HFF-Myc (cell line): ENCODE data around the gene TMC1.

Experiments used
- DNase-seq: peaks from one replicate; pipeline ENCODE4 v3.0.0-alpha.2; 2011; ENCODE audit warnings: low read depth; ENCODE audit errors: extremely low read depth
- H3K4me3 ChIP-seq: replicated peaks from 2 replicates; pipeline ENCODE4 v1.5.1; 2011; ENCODE audit warnings: low read depth, mild to moderate bottlenecking, control low read depth, low read length
- CTCF ChIP-seq: IDR thresholded peaks from 2 replicates; pipeline ENCODE4 v1.5.1; 2012; ENCODE audit warnings: mild to moderate bottlenecking, low read depth, low read length, control low read depth; ENCODE audit errors: missing control alignments

Gene TMC1

GRCh38 chr9:72691671-72692070 lies 170.3 kb downstream of the TMC1 start:
- no peak for TF ChIP-seq CTCF
- no peak overlapping the region for H3K4me3 ChIP-seq
- no peak for DNase-seq

DNA sequence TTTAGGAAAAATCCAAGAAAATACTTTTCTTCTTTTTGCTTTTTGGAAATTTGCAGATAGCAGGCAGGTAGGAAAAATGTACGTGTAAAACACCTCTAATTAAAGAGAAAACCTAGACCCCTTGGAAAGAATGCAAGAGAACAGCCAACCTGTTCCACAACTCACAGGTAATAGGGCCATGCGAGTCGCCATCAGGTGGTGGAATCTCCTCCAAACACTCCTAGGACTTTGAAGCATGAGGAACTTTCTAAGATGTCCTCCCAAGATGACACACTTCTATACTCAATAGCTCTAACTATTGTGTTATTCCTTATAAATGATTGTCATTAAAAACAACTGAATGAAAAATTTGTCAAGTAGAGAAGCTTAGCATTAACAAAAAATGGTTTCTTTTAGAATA lies 174.0 kb downstream of the TMC1 start:
- no peak overlapping the region for H3K4me3 ChIP-seq
- no peak for TF ChIP-seq CTCF
- no peak for DNase-seq

GRCh38 chr9:72696511-72696910 lies 175.1 kb downstream of the TMC1 start:
- no peak for DNase-seq
- H3K4me3 ChIP-seq = no peak overlapping the region
- no peak for TF ChIP-seq CTCF

DNA sequence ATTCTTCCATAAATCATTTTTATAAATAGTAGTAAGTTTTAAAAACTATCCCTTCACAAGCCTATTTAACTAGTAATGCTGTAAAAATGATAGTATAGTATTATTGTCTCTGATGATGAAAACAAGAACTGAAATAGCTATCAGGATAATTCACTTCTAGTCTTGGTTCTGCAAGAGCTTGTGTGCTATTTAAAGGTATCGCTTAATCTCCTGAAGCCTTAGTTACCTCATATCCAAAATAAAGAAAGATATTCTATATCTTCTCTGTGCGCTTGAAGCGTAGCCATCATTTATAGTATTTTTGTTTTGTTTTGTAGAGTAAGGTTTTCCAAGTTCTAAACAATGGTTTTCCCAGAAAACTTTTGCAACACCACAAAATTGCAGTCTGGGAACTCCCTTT lies 180.1 kb downstream of the TMC1 start:
- TF ChIP-seq CTCF = no peak
- no peak overlapping the region for H3K4me3 ChIP-seq
- DNase-seq = no peak

- no peak for DNase-seq
- TF ChIP-seq CTCF = no peak
These were observed 182.2 kb downstream of the TMC1 start for GRCh38 chr9:72703574-72703973.

GRCh38 chr9:72704688-72705375 lies 183.4 kb downstream of the TMC1 start:
- TF ChIP-seq CTCF = no peak
- no peak overlapping the region for H3K4me3 ChIP-seq
- no peak for DNase-seq

More at GRCh38 chr9:72703574-72703973, 182.2 kb downstream of the TMC1 start:
- no peak overlapping the region for H3K4me3 ChIP-seq

GRCh38 chr9:72718503-72718902 lies 197.1 kb downstream of the TMC1 start:
- no peak overlapping the region for H3K4me3 ChIP-seq
- TF ChIP-seq CTCF = no peak
- no peak for DNase-seq
